GM21360 (cell line): ENCODE results near the gene ZNF407.
A peak's percentile ranks its signal among the peaks of the same experiment; 100 is the strongest.

Experiments
- ATAC-seq: cut with Tn5 transposase; IDR thresholded peaks from one replicate; pipeline ENCODE4 v1.9.1; 2021; ENCODE audit warnings: mild to moderate bottlenecking, moderate library complexity; ENCODE audit not compliant: unreplicated experiment

ZNF407 gene

GRCh38 chr18:75035928-75036327 is 438.3 kb downstream of the ZNF407 start:
- peak; percentile 48 for ATAC-seq

- ATAC-seq: no peak
These were observed 439.4 kb downstream of the ZNF407 start for GRCh38 chr18:75036917-75037688.

GRCh38 chr18:75037689-75037955 is 440.0 kb downstream of the ZNF407 start:
- no peak for ATAC-seq

- no peak for ATAC-seq
These were observed 443.9 kb downstream of the ZNF407 start for GRCh38 chr18:75041586-75041985.

GRCh38 chr18:75043478-75043877 is 445.8 kb downstream of the ZNF407 start:
- ATAC-seq: no peak

GRCh38 chr18:75044296-75044695 is 446.6 kb downstream of the ZNF407 start:
- no peak for ATAC-seq

- no peak for ATAC-seq
These were observed 447.1 kb downstream of the ZNF407 start for GRCh38 chr18:75044791-75045190.

GRCh38 chr18:75045272-75045671 is 447.6 kb downstream of the ZNF407 start:
- ATAC-seq: no peak

GRCh38 chr18:75047240-75047961 is 449.7 kb downstream of the ZNF407 start:
- ATAC-seq: no peak

GRCh38 chr18:75048776-75049454 is 451.2 kb downstream of the ZNF407 start:
- no peak for ATAC-seq

- ATAC-seq: no peak
These were observed 451.8 kb downstream of the ZNF407 start for GRCh38 chr18:75049455-75049789.

- ATAC-seq: no peak
These were observed 454.1 kb downstream of the ZNF407 start for GRCh38 chr18:75051757-75052156.

- ATAC-seq: no peak
These were observed 454.8 kb downstream of the ZNF407 start for GRCh38 chr18:75052475-75052874.

GRCh38 chr18:75053028-75053629 is 455.5 kb downstream of the ZNF407 start:
- no peak for ATAC-seq

- no peak for ATAC-seq
These were observed 456.4 kb downstream of the ZNF407 start for GRCh38 chr18:75054046-75054445.

- ATAC-seq: no peak
These were observed 456.9 kb downstream of the ZNF407 start for GRCh38 chr18:75054611-75055010.

GRCh38 chr18:75057169-75057960 is 459.7 kb downstream of the ZNF407 start:
- no peak for ATAC-seq

GRCh38 chr18:75060185-75060584 is 462.5 kb downstream of the ZNF407 start:
- no peak for ATAC-seq

- no peak for ATAC-seq
These were observed 464.7 kb downstream of the ZNF407 start for GRCh38 chr18:75062297-75062886.

- ATAC-seq: no peak
These were observed 465.5 kb downstream of the ZNF407 start for GRCh38 chr18:75063196-75063595.
